Measurements from ENCODE around the gene ADAMTS19. TPM values are rescaled to one million over a fixed set of nuclear protein-coding genes. Genes with fewer than 3 reads are reported as not detected.
A peak's percentile ranks its signal among the peaks of the same experiment; 100 is the strongest.
"Not testable (repeated sequence)": the region's sequence is repeated elsewhere in the genome, so short reads cannot be mapped to it uniquely, and the experiment has no call there.

The ADAMTS19 gene
- total and polyA plus RNA-seq, 8 donors: 0.12 to 1.7 (median 0.35) TPM

- ATAC-seq (no peak), DNase-seq (no peak)
- H3K27ac ChIP-seq: no peak overlapping the region
- H3K9me3 ChIP-seq: no peaks in the 10 kb centered on the region
- no peak for TF ChIP-seq CTCF (IDR thresholded peaks at IDR 0.05)
- no peaks in the 10 kb centered on the region for H3K27me3 ChIP-seq
- no peaks in the 10 kb centered on the region for H3K4me1 ChIP-seq
- no peak overlapping the region for H3K4me3 ChIP-seq
- intact Hi-C loops (cut with DNase I): no loop called here
- no peaks in the 10 kb centered on the region for H3K36me3 ChIP-seq
Measured at GRCh38 chr5:129563585-129563984, 103.5 kb downstream of the ADAMTS19 start.

- no peak for ATAC-seq
- DNase-seq: no peak
- intact Hi-C loops (cut with DNase I): no loop called here
Measured at GRCh38 chr5:129569295-129569694, 109.2 kb downstream of the ADAMTS19 start.

GRCh38 chr5:129572060-129572459 is 112.0 kb downstream of the ADAMTS19 start:
- intact Hi-C loops (cut with DNase I): no loop called here
- Histone ChIP-seq H3K27me3 (no peaks in the 10 kb centered on the region), H3K9me3 (no peaks in the 10 kb centered on the region), H3K4me3 (no peak overlapping the region), H3K4me1 (no peaks in the 10 kb centered on the region), H3K27ac (no peak overlapping the region), H3K36me3 (no peaks in the 10 kb centered on the region)
- ATAC-seq (no peak), DNase-seq (no peak)
- TF ChIP-seq CTCF (IDR thresholded peaks at IDR 0.05): no peak

More at GRCh38 chr5:129569295-129569694, 109.2 kb downstream of the ADAMTS19 start:
- no peak overlapping the region for H3K4me3 ChIP-seq
- TF ChIP-seq CTCF (IDR thresholded peaks at IDR 0.05): no peak
- no peaks in the 10 kb centered on the region for H3K27me3 ChIP-seq
- H3K9me3 ChIP-seq: no peaks in the 10 kb centered on the region
- no peak overlapping the region for H3K27ac ChIP-seq
- no peaks in the 10 kb centered on the region for H3K4me1 ChIP-seq
- no peaks in the 10 kb centered on the region for H3K36me3 ChIP-seq

- H3K36me3 ChIP-seq; intact Hi-C loops (cut with DNase I); H3K27ac ChIP-seq; DNase-seq; H3K27me3 ChIP-seq; H3K4me1 ChIP-seq; ATAC-seq; H3K4me3 ChIP-seq: not testable (repeated sequence)
- H3K9me3 ChIP-seq: peaks cover 0 to 19% of the 10 kb centered on the region in 2 donors
Measured at GRCh38 chr5:129584496-129584895, 124.4 kb downstream of the ADAMTS19 start.

- DNase-seq (no peak), ATAC-seq (no peak)
- no peak overlapping the region for H3K4me3 ChIP-seq
- H3K27ac ChIP-seq: no peak overlapping the region
- H3K4me1 ChIP-seq: no peaks in the 10 kb centered on the region
- no peak for TF ChIP-seq CTCF (IDR thresholded peaks at IDR 0.05)
- no peaks in the 10 kb centered on the region for H3K36me3 ChIP-seq
- intact Hi-C loops (cut with DNase I): no loop called here
- no peaks in the 10 kb centered on the region for H3K27me3 ChIP-seq
- no peaks in the 10 kb centered on the region for H3K9me3 ChIP-seq
Measured at GRCh38 chr5:129591508-129592160, 131.5 kb downstream of the ADAMTS19 start.

- no peak for DNase-seq
- H3K4me1 ChIP-seq: no peaks in the 10 kb centered on the region
- intact Hi-C loops (cut with DNase I): no loop called here
- ATAC-seq: peak; percentile 36
- H3K36me3 ChIP-seq: no peaks in the 10 kb centered on the region
- H3K4me3 ChIP-seq: no peak overlapping the region
- H3K27me3 ChIP-seq: no peaks in the 10 kb centered on the region
- H3K9me3 ChIP-seq: no peaks in the 10 kb centered on the region
- H3K27ac ChIP-seq: no peak overlapping the region
- TF ChIP-seq CTCF (IDR thresholded peaks at IDR 0.05): no peak
Measured at GRCh38 chr5:129593525-129593924, 133.4 kb downstream of the ADAMTS19 start.
